ENCODE results near the gene ERG. TPM values are rescaled to one million over a fixed set of nuclear protein-coding genes. Genes with fewer than 3 reads are reported as not detected.

Gene ERG
- total RNA-seq, 1 donor from 2014 or later = 27.2 TPM

DNA sequence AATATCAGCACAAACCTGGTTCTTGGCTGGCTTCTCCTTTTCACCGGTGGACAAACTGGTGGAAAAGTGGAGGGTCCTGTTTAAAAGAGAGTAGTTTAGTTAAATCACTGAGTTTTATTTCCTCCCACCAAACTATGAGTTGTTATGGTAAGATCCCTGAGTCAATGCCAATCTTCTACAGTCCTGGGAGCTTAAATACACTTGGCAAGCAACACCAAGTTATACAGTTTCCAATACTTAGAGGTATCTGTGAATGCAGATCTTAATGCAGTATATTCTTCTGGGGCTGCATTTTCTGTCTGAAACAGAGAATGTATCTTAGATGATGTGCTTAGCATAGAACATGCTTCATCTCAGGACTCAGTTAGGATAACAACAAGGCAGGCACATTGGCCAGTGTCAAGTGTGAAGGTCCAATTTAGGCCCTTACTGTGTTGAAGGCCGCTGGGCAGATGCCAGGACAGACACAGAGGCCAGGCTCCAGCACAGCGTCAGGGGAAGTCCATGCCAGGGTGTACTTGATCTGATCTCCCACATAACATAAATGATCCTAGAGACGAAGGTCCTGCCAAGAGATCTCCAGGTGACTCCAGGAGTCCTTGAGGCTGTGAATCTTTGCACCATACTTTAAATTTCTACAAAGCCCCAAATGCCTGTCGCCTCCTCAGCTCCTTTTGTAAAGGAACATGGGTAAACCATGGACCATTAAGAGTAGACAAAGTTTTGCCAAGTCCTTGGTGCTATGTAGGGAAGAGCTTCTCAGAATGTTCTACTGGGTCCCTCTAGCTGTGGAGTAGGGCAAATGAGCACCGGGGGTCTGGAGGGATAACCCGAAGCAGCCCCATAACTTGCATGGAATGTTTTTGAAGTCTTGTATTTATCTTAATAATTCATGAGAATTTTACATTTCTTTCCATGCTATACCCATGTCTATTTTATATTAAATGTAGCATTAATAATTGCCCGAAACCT, 164.7 kb downstream of the ERG start:
- DNase-seq (ENCODE audit: low spot score) = no peak

DNA sequence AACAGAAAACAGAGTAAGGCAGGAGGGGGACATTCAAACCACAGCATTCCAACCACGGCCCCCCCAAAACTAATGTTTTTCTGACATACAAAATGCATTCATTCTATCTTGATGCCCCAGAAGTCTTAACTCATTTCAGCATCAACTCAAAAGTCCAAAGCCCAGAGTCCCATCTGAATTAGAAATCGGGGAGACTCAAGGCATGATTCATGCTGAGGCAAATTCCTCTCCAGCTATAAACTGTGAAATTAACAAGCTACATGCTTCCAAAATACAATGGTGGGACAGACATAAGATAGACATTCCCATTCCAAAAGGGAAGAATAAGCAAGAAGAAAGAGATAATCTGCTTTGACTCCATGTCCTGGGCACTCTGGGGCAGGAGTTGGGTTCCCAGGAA, 167.6 kb downstream of the ERG start:
- DNase-seq (ENCODE audit: low spot score) = no peak

Other genes with a start within 250 kb of the ERG start
- 58.5 TPM for gene KCNJ15, start 241.5 kb downstream of the ERG start, total RNA-seq

Measured in ureter (tissue), 1 donor.